Stimulated activated memory B cell treated with anti-CD40 and anti-IgM and Interleukin-4, amounts not matched to agents 10 μg/mL and 1 μg/mL and 100 μg/mL, for 72 hours (primary cell): Measurements from ENCODE around the gene TGM1.
"Not testable (repeated sequence)": the region's sequence is repeated elsewhere in the genome, so short reads cannot be mapped to it uniquely, and the experiment has no call there.

ENCODE experiments used
- ATAC-seq: fragments of 150-1000 bp; cut with Tn5 transposase; 2 replicates; pipeline ENCODE4 v1.10.0; 2021
- H3K27ac Mint-ChIP-seq: one replicate; pipeline ENCODE4 v1.8.0; 2022; ENCODE audit warnings: mild to moderate bottlenecking, mixed read lengths
- H3K27me3 Mint-ChIP-seq: one replicate; pipeline ENCODE4 v1.8.0; 2022; ENCODE audit warnings: mixed read lengths
- H3K36me3 Mint-ChIP-seq: one replicate; pipeline ENCODE4 v1.8.0; 2022; ENCODE audit warnings: mixed read lengths
- H3K4me1 Mint-ChIP-seq: one replicate; pipeline ENCODE4 v1.8.0; 2022; ENCODE audit warnings: mixed read lengths
- H3K4me3 Mint-ChIP-seq: one replicate; pipeline ENCODE4 v1.8.0; 2022; ENCODE audit warnings: mild to moderate bottlenecking, moderate library complexity, mixed read lengths
- H3K9me3 Mint-ChIP-seq: one replicate; pipeline ENCODE4 v1.8.0; 2022; ENCODE audit warnings: mixed read lengths

TGM1 gene

GRCh38 chr14:24254630-24255392 is 8.2 kb downstream of the TGM1 start:
- H3K4me1 Mint-ChIP-seq: no peaks in the 10 kb centered on the region
- H3K4me3 Mint-ChIP-seq: no peak overlapping the region
- H3K27me3 Mint-ChIP-seq: no peaks in the 10 kb centered on the region
- no peak for ATAC-seq
- no peaks in the 10 kb centered on the region for H3K9me3 Mint-ChIP-seq
- H3K27ac Mint-ChIP-seq: no peak overlapping the region
- H3K36me3 Mint-ChIP-seq: peaks cover 25% of the 10 kb centered on the region

- H3K9me3 Mint-ChIP-seq: no peaks in the 10 kb centered on the region
- H3K27me3 Mint-ChIP-seq: no peaks in the 10 kb centered on the region
- ATAC-seq: no peak
- peaks cover 30% of the 10 kb centered on the region for H3K36me3 Mint-ChIP-seq
- H3K4me3 Mint-ChIP-seq: no peak overlapping the region
- H3K4me1 Mint-ChIP-seq: no peaks in the 10 kb centered on the region
- H3K27ac Mint-ChIP-seq: no peak overlapping the region
Measured at GRCh38 chr14:24253936-24254335, 9.0 kb downstream of the TGM1 start.

DNA sequence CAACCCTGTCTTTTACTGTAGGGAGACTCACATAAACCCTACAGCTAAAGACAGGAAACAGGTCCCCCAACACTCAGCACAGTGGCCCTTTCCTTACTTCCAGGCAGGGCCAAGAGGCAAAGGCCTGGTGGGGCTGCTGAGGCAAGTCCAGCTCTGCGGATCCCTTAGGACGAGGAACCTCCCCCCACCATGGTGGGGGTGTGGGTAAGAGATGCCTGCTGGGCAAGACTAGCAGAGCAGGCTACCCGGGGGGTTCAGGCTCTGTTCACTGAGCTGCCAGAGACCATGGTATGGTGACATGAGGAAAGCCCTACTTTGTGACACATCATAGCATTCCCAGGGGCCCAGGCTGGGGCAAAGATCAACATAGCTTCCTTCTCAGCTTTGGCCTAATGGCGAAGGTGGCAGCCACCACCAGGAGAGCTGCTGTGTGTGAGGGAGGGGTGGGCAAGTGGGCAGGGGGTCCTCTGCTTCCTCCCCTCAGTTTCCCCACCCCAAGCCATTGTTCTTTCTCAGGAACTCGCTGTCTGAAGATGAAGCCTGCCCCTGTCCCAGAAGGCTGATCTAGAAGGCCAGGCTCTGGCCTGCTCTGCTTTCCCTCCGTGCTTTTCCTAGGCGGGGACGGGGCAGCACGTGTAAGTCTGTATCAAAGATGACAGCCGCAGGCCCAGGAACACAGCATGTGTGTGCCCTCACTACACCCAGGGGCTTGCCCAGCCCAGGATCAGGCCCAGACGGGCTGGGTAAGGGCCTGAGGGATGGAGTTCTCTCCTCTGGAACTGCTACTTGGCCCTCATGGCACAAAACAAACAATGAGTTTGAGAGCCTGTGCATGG is 10.5 kb downstream of the TGM1 start:
- Mint-ChIP-seq H3K4me1 (peaks cover 4% of the 10 kb centered on the region), H3K27ac (no peak overlapping the region), H3K27me3 (no peaks in the 10 kb centered on the region), H3K4me3 (no peak overlapping the region), H3K9me3 (no peaks in the 10 kb centered on the region), H3K36me3 (peaks cover 30% of the 10 kb centered on the region)
- ATAC-seq: no peak

DNA sequence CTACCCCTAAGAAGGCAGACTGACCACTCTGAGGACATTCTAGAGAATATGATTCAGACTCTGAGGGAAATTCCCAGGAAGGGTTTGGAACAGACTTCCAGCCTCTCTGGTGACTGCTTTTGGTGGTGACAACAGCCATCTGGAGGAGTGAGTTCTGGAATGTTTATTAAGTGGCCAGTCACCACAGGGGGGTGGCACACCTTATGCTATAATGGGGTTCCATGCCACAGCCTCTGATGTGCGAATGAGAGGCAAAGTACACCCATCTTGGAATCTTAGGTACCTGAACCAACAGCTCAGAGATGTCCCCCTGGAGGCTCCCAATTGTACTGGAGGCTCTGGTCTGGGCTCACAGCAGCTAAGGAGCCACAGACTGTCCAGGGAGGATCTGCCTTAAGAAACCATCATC is 11.1 kb downstream of the TGM1 start:
- Mint-ChIP-seq H3K4me1 (peaks cover 10% of the 10 kb centered on the region), H3K27me3 (no peaks in the 10 kb centered on the region), H3K9me3 (no peaks in the 10 kb centered on the region), H3K36me3 (peaks cover 26% of the 10 kb centered on the region), H3K27ac (no peak overlapping the region), H3K4me3 (no peak overlapping the region)
- ATAC-seq: no peak

- no peaks in the 10 kb centered on the region for H3K27me3 Mint-ChIP-seq
- peaks cover 24% of the 10 kb centered on the region for H3K36me3 Mint-ChIP-seq
- H3K27ac Mint-ChIP-seq: no peak overlapping the region
- ATAC-seq: no peak
- H3K4me3 Mint-ChIP-seq: no peak overlapping the region
- H3K9me3 Mint-ChIP-seq: no peaks in the 10 kb centered on the region
- H3K4me1 Mint-ChIP-seq: peaks cover 12% of the 10 kb centered on the region
Measured at GRCh38 chr14:24250354-24250753, 12.6 kb downstream of the TGM1 start.

GRCh38 chr14:24249230-24250021 is 13.6 kb downstream of the TGM1 start:
- Mint-ChIP-seq H3K4me3 (no peak overlapping the region), H3K9me3 (no peaks in the 10 kb centered on the region), H3K4me1 (peaks cover 12% of the 10 kb centered on the region), H3K27ac (peak overlapping the region; percentile 46), H3K27me3 (no peaks in the 10 kb centered on the region), H3K36me3 (peaks cover 19% of the 10 kb centered on the region)
- no peak for ATAC-seq

DNA sequence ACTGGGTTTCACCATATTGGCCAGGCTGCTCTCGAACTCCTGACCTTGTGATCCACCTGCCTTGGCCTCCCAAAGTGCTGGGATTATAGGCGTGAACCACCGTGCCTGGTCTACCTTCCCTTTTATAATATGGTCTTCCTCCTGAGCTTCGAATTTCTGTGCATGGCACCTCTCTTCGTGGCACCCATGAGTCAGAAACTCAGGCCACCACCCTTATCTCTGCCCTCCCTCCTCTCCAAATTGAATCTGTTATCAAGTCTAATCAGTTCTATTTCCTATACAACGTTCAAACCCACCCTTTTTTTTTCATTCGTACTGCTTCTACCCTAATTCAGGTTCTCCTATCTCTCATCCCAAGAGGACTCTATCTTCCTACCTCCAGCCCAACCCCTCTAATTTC is 15.6 kb downstream of the TGM1 start:
- no peak for ATAC-seq
- Mint-ChIP-seq H3K4me1 (peaks cover 25% of the 10 kb centered on the region), H3K9me3 (no peaks in the 10 kb centered on the region), H3K27me3 (no peaks in the 10 kb centered on the region), H3K4me3 (peak overlapping the region; percentile 11), H3K36me3 (peaks cover 11% of the 10 kb centered on the region), H3K27ac (peak overlapping the region; percentile 73)

DNA sequence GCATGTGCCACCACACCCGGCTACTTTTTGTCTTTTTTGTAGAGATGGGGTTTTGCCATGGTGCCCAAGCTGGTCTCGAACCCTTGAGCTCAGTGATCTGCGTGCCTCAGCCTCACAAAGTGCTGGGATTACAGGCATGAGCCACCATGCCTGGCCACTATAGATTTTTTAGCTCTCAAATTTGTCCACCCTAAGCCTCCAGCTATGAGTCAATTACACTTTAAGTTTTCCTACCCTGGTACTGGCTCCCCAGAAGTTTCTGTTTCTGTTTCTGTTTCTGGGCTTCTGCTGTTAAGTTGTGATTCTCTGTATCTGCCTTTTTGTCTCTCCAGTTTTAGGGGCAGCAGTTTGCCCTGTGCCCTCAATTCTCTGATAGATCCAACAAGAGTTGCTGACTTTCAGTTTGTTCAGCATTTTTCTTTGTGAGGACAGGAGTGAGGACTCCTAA is 16.2 kb downstream of the TGM1 start:
- H3K9me3 Mint-ChIP-seq: no peaks in the 10 kb centered on the region
- H3K4me3 Mint-ChIP-seq: peak overlapping the region; percentile 53
- H3K36me3 Mint-ChIP-seq: peaks cover 11% of the 10 kb centered on the region
- H3K27me3 Mint-ChIP-seq: no peaks in the 10 kb centered on the region
- ATAC-seq: no peak
- peak overlapping the region; percentile 73 for H3K27ac Mint-ChIP-seq
- peaks cover 30% of the 10 kb centered on the region for H3K4me1 Mint-ChIP-seq

GRCh38 chr14:24245350-24245749 is 17.6 kb downstream of the TGM1 start:
- Mint-ChIP-seq H3K36me3 (peaks cover 16% of the 10 kb centered on the region), H3K4me1 (peaks cover 42% of the 10 kb centered on the region), H3K27ac (peak overlapping the region; percentile 14)
- H3K4me3 Mint-ChIP-seq, ATAC-seq, H3K27me3 Mint-ChIP-seq, H3K9me3 Mint-ChIP-seq: not testable (repeated sequence)

GRCh38 chr14:24243336-24243836 is 19.6 kb downstream of the TGM1 start:
- peak; percentile 0 for ATAC-seq
- H3K36me3 Mint-ChIP-seq: peaks cover 27% of the 10 kb centered on the region
- no peaks in the 10 kb centered on the region for H3K9me3 Mint-ChIP-seq
- peak overlapping the region; percentile 92 for H3K4me3 Mint-ChIP-seq
- H3K27ac Mint-ChIP-seq: peak overlapping the region; percentile 99
- no peaks in the 10 kb centered on the region for H3K27me3 Mint-ChIP-seq
- H3K4me1 Mint-ChIP-seq: peaks cover 61% of the 10 kb centered on the region

GRCh38 chr14:24241829-24242443 is 21.0 kb downstream of the TGM1 start:
- Mint-ChIP-seq H3K27me3 (no peaks in the 10 kb centered on the region), H3K9me3 (no peaks in the 10 kb centered on the region), H3K27ac (peak overlapping the region; percentile 99), H3K36me3 (peaks cover 41% of the 10 kb centered on the region), H3K4me1 (peaks cover 67% of the 10 kb centered on the region), H3K4me3 (peak overlapping the region; percentile 92)
- peak; percentile 92 for ATAC-seq

- no peak for ATAC-seq
- Mint-ChIP-seq H3K27me3 (no peaks in the 10 kb centered on the region), H3K4me3 (peak overlapping the region; percentile 23), H3K9me3 (no peaks in the 10 kb centered on the region), H3K4me1 (peaks cover 74% of the 10 kb centered on the region), H3K27ac (peak overlapping the region; percentile 64), H3K36me3 (peaks cover 55% of the 10 kb centered on the region)
Measured at GRCh38 chr14:24240110-24240918, 22.7 kb downstream of the TGM1 start.

GRCh38 chr14:24238527-24239037 is 24.4 kb downstream of the TGM1 start:
- no peak overlapping the region for H3K4me3 Mint-ChIP-seq
- no peaks in the 10 kb centered on the region for H3K27me3 Mint-ChIP-seq
- H3K9me3 Mint-ChIP-seq: no peaks in the 10 kb centered on the region
- no peak for ATAC-seq
- H3K27ac Mint-ChIP-seq: peak overlapping the region; percentile 20
- H3K36me3 Mint-ChIP-seq: peaks cover 55% of the 10 kb centered on the region
- H3K4me1 Mint-ChIP-seq: peaks cover 82% of the 10 kb centered on the region

DNA sequence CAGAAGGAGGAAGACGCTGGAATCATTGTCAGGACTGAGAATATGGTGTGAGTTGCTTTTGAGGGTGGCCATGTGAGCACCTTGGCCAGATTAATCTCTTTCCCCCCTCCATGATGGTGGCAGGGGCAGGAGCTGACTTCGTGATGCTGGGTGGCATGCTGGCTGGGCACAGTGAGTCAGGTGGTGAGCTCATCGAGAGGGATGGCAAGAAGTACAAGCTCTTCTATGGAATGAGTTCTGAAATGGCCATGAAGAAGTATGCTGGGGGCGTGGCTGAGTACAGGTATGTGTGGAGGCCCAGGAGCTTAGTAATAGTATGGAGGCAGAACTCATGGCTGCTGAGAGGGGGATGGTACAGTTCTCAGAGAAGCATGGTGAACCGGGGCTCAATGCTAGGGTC is 24.9 kb downstream of the TGM1 start:
- H3K4me3 Mint-ChIP-seq: no peak overlapping the region
- H3K36me3 Mint-ChIP-seq: peaks cover 55% of the 10 kb centered on the region
- H3K27ac Mint-ChIP-seq: peak overlapping the region; percentile 20
- no peaks in the 10 kb centered on the region for H3K9me3 Mint-ChIP-seq
- H3K27me3 Mint-ChIP-seq: no peaks in the 10 kb centered on the region
- no peak for ATAC-seq
- peaks cover 80% of the 10 kb centered on the region for H3K4me1 Mint-ChIP-seq
